NCI-H524 (cell line): ENCODE results near the gene ANO1.

ENCODE experiments used
- DNase-seq, 2 experiments: peaks; one replicate each; lab custom pipeline; 2025; lab: John Stamatoyannopoulos, UW

ANO1 gene

DNA sequence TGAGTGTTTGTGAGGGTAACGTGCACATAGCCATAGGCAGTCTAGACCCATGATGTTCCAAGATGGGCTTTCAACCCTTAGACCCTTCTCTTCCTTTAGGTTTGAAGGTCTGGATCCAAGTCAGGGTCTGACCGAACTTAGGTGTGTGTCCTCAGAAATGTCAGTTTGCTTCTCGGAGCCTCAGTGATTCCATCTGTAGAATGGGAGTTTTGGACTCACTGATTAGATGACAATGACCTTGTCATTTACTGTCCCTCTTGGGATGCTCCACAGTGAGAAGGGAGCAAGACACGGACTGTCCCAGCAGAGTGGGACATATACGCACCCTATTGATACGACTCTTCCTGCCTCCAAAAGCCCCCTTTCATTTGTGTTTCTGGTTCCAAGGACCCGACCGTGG lies 37.7 kb downstream of the ANO1 start:
- DNase-seq: no peak

GRCh38 chr11:70116386-70117065 lies 38.4 kb downstream of the ANO1 start:
- no peak for DNase-seq

DNA sequence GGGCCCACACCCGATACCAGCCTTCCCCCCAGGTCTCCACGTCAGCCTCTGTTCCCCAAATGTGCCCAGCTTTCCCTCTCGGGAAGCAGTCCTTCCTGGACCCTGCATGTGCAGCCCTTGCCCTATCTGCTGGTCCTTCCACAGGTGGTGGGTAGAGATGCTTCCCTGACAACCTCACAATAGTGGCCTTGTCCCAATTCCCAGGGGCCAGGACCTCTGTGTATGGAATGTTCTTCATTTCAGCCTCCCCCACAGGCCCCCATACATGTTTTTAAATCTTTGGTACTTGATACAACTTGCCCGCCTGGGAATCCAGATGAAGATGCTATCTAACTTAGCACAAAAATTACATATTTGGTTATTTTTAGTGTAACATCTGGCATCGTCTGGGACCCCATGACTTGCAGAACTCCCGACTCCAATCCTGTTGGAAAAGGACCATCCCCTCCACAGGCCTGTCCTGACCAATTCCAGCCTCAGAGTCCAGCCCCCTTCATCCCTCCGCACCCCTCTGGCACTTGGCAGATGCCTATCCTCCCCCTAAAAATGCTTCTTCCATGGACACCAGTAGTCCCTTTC lies 39.5 kb downstream of the ANO1 start:
- DNase-seq: no peak

DNA sequence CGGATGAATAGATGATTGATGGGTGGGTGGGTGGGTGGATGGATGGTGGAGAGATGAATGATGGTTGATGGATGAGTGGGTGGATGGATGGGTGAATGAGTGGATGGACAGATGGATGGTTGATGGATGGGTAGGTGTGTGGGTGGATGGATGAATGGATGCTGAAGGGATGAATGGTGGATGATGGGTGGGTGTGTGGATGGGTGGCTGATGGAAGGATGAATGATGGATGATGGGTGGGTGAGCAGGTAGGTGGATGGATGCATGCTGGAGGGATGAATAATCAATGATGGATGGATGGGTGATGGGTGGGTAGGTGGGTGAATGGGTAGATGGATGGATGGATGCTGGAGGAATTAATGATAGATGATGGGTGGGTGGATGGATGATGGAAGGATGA lies 40.5 kb downstream of the ANO1 start:
- DNase-seq: no peak

DNA sequence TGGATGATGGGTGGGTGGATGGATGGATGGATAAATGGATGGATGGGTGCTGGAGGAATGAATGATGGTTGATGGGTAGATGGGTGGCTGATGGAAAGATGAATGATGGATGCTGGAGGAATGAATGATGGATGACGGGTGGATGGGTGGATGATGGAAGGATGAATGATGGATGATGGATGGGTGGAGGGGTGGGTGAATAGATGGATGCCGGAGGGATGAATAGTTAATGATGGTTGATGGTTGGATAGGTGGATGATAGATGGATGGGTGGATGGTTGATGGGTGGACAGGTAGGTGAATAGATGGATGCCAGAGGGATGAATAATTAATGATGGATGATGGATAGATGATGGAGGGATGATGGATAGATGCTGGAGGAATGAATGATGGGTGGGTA lies 41.4 kb downstream of the ANO1 start:
- no peak for DNase-seq

- no peak for DNase-seq
Observed at GRCh38 chr11:70120674-70121073, 42.6 kb downstream of the ANO1 start.

DNA sequence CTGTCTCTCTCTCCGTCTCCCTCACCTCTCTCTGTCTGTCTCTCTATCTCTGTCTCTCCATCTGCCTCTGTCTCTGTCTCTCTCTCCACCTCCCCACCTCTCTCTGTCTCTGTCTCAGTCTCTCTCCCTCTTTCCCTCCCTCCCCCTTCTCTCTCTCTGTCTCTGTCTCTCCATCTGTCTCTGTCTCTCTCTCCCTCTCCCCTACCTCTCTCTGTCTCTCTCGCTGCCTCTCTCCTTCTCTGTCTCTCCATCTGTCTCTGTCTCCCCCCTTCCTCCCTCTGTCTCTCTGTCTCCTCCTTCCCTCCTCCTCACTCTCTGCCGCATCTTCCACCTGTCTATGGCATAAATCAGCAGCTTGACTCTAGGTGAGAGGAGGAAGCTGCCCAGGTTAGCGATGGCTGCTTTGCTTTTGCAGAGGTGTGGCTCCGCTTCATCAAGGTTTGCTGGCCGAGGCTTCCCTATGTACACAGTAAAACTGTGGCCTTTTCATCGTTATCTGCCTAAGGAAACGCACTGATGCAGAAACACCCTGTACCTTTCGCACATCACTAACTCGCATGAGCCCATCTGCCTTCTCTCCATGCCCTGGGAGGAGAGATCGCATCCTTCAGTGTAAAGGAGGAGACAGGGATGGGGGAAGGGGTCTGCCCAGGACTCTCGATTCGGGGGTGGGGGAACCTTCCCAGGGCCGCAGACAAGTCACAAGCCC lies 44.5 kb downstream of the ANO1 start:
- peak in 1 of 2 experiments; percentile 22 for DNase-seq

DNA sequence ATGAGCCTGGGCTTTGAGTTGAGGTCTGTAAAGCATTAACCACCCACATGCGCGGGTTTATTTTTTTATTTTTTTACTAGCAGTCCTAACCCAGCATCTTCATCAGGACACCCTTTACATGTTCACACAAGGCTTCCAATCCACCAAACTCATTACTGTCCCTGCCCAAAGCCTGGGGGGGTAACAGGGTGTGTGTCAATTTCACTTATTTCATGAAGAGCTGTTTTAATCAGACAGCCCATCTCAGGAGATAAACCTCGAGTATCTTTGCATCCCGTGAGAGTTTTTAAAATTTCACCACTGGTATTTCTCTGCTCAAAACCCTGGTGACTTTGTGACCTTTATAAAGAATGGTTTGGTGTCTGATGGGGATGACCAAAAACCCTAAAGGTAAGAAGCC lies 45.6 kb downstream of the ANO1 start:
- no peak for DNase-seq

GRCh38 chr11:70124321-70125000 lies 46.3 kb downstream of the ANO1 start:
- DNase-seq: no peak

GRCh38 chr11:70126494-70126893 lies 48.4 kb downstream of the ANO1 start:
- no peak for DNase-seq

DNA sequence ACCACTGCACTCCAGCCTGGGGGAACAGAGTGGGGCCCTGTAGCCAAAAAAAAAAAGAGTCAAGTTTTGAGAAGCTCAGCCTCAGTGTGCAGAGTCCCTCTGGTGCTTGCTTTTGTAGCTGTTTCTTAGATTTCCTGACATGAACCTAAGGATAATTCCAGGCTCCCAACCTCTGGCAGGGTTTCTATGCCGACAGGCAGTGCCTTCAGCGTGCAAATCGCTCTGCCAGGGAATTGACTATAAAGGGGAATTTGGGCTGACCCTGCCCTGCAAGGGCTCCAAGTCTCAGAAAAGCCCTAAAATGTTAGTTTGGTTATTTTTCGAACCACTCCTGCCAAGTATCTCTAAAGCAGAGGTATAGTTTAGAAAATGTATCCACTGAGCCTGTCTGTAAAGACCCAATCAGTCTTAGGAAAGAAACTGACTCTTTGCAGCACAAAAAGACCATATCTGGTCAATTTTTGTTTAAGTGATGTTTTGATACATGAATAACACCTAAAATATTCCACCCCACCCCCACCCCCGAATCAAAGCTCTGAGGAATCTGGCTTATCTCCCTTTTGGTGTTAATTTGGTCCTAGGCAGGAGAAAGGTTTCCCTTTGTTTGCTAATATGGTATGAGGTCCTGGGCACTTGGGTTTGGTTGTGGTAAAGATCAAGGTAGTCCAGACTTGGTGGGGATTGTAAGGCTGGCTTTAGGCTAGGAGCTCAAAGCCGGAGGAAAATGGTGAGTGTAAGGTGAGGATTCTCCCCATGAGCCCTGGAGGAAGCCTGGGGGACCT lies 49.7 kb downstream of the ANO1 start:
- no peak for DNase-seq

DNA sequence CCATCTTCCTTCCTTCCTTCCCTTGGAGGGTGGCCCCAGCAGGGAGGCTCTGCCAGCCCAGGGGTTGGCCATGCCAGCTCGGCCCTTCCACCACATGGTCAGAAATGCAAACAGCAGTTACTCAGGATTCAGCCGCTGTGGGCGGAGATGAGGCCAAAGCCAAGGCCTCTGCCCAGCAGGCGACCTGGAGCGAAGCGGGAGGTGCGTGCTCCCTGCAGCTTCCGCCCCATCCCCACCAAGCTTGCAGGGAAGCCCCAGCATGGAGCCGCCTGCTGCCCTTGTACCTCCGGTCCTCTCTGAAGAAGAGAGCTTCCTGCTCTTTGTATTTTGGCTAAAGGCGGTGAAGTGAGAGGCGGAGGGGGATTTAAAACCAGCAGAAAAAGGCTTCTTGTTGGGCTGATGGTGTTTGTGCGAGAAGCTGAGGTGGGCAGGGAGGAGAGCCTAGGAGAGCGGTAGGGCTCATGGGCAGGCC lies 50.4 kb downstream of the ANO1 start:
- no peak for DNase-seq

DNA sequence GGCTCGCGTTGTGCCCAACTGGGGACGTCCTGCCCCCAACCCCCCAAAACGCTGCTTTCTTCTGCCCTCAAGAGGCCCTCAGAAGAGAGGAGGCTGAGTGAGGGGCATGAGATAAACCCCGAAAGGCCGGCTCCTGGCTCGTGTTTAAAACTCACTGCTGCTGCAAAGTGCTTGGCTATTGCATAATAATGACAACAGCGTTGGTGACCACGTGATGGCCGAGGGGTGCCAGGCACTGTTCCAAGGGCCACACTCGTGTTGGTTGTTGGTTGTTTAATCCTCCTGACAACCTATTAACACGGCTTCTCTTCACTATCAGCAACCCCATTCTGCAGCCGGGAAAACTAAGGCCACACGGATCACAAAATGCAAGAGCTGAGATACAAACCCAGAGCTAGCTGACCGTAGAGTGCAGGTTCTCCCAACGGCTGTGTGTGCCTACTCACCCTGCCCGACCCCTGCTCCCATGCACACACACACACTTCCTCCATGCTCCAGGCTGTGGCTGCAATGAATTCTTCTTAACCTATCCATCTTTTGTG lies 51.0 kb downstream of the ANO1 start:
- DNase-seq: no peak

- no peak for DNase-seq
Observed at GRCh38 chr11:70130636-70131035, 52.5 kb downstream of the ANO1 start.

DNA sequence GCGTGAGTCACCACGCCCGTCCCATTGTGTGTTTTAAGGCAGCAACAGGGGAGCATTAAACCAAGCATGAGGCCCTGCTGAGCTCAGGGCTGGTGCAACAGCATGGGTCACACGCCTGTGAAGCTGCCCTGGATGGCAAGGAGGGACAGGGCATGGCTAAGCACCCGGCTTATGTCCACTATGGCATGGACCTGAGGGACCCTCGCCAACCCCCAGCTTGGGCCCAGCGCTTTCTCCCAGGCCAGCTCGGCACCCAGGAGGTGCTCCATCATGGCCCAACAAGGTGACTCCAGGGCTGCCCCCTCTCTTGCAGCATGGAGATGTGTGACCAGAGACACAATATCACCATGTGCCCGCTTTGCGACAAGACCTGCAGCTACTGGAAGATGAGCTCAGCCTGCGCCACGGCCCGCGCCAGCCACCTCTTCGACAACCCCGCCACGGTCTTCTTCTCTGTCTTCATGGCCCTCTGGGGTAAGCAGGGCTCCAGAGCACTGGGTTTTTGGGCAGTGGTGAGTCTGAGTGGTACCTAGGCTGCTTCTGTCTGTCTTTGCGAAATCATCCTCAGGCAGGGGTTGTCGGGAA lies 53.6 kb downstream of the ANO1 start:
- no peak for DNase-seq

DNA sequence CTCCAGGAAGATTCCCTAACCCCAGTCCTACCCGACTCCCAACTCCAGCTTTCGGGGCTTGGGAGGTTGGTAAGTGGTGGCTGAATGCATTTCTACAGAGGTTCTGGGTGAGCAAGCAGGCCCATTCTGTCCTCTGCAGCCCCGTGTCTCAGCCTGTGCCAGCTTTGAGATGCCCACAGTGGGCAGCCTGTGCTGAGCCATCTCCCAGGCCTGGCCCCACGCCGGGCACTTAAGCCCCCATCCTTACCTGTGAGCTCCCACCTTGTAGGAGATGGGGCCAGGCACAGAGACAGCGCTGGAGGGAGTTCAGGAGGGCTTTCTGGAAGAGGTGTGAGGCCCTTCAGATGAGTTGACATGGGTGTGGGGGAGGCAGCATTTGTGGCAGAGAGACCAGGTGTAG lies 54.5 kb downstream of the ANO1 start:
- no peak for DNase-seq

GRCh38 chr11:70133771-70134335 lies 55.7 kb downstream of the ANO1 start:
- no peak for DNase-seq

DNA sequence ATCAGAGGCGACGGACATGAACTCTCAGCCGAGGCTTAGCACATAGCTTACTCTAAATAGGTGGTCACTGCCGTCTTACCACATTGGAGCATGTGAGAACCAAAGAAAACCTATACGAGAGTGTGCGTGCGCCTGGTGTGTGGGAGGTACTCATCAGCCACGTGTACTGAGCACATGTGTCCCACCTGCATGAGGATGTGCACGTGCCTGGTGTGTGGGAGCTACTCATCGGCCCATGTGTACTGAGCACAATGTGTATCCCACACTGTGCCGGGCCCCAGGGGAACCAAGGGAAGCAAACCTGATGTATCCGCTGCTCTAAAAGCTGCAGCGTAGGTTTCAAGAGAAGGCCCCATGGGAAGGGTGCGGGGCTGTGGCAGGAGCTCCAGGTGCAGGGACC lies 56.4 kb downstream of the ANO1 start:
- no peak for DNase-seq

- DNase-seq: no peak
Observed at GRCh38 chr11:70135142-70135541, 57.0 kb downstream of the ANO1 start.

GRCh38 chr11:70135625-70136059 lies 57.5 kb downstream of the ANO1 start:
- no peak for DNase-seq

DNA sequence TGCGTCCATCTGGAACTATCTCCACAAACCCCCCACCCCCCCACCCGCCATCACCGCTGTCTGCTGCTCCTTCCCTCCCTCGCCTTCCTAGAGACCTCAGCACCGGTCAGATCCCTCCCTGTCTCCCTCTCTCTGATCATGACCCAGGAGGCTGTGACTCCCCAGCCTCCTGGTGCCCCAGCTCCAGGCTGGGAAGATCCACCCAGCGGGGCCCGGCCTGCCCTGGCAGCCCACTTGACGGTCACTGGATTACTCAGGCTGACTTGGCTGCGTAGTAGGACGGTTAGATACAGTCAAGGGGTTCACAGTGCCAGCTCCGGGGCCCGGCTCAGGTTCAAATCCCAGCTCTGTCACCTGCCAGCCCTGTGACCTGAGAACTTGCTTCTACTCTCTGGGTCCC lies 59.3 kb downstream of the ANO1 start:
- DNase-seq: no peak
